Uterus (tissue), 2 donors: ENCODE measurements around the gene ANKRD13B.

ENCODE experiments used
- POLR2A ChIP-seq, 2 donors: fragments of 450-650 bp; IDR thresholded peaks; one replicate each; pipeline ENCODE4 v1.6.1; 2016; ENCODE audit warnings: antibody characterized with exemption in 2 of 2, mild to moderate bottlenecking in 1 of 2, moderate library complexity in 1 of 2
- TF ChIP-seq, protein P1 (sequence below), 4 experiments: fragments of 200-600 bp in 2 of 4; fragments of 450-650 bp in 2 of 4; sonication (generic) in 2 of 4; IDR thresholded peaks; one replicate each; pipeline ENCODE4 v1.5.1; 2016 to 2019; ENCODE audit warnings: antibody characterized with exemption in 4 of 4, mild to moderate bottlenecking in 2 of 4, moderate library complexity in 1 of 4

DNA sequence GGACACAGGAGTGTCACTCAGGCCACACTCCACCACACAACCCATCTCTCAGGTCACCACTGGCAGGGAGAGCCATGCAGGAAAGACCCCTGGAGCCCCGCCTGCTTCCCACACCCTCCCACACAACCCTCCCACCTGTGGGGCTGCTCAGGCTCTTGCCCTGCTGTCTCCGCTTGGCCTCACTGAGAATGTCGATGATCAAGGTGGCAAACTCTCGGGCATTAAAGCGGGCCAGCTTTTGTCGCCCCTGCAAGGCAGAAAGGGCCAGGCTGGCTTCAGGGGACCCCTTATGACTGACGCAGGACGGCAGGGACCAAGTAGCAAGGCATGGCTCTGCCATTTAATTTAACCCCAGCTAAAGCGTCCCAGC lies 15.9 kb upstream of the ANKRD13B start:
- TF ChIP-seq, protein P1, sequence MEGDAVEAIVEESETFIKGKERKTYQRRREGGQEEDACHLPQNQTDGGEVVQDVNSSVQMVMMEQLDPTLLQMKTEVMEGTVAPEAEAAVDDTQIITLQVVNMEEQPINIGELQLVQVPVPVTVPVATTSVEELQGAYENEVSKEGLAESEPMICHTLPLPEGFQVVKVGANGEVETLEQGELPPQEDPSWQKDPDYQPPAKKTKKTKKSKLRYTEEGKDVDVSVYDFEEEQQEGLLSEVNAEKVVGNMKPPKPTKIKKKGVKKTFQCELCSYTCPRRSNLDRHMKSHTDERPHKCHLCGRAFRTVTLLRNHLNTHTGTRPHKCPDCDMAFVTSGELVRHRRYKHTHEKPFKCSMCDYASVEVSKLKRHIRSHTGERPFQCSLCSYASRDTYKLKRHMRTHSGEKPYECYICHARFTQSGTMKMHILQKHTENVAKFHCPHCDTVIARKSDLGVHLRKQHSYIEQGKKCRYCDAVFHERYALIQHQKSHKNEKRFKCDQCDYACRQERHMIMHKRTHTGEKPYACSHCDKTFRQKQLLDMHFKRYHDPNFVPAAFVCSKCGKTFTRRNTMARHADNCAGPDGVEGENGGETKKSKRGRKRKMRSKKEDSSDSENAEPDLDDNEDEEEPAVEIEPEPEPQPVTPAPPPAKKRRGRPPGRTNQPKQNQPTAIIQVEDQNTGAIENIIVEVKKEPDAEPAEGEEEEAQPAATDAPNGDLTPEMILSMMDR (IDR thresholded peaks at IDR 0.05), result no peak
- TF ChIP-seq POLR2A (IDR thresholded peaks at IDR 0.05), result no peak
